ENCODE data around the gene SAG.

DNA sequence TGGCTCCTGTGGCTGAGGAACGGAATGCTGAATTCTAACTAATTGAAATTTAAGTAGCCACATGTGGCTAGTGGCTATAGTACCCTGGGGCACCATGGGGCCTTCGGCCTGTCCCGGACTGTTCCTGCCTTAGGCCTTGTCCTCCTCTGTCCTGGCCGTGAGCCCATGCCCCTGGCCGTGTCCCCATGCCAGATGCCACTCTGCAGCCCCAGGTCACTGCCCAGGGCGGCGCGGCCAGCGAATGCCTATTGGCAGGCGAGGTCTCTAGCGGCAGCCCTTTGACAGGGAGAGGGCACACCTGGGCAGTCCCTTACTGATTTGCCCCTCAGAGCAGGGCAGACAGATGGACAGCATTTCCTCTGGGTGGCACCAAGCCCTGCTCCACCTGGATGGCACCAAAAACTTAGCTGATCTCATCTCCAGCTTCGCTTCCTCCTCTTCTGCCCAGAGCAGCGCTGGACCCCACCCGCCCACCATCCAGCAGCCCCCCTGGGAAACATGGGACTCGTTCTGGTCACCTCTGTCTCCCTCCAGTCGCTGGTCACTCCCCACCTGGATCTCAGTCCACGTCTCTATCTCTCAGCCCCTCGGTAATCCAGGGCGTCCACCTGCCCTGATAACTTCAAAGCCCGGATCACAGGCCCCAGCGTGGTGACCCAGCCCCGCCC is 45.6 kb downstream of the SAG start:
- TF ChIP-seq EZH2 (IDR thresholded peaks at IDR 0.05; ENCODE audit: borderline replicate concordance) (no peak), EZH2phosphoT487 (IDR thresholded peaks at IDR 0.05; ENCODE audit: low read depth, severe bottlenecking, unreplicated experiment) (no peak)
- TF ChIP-seq, protein P1, sequence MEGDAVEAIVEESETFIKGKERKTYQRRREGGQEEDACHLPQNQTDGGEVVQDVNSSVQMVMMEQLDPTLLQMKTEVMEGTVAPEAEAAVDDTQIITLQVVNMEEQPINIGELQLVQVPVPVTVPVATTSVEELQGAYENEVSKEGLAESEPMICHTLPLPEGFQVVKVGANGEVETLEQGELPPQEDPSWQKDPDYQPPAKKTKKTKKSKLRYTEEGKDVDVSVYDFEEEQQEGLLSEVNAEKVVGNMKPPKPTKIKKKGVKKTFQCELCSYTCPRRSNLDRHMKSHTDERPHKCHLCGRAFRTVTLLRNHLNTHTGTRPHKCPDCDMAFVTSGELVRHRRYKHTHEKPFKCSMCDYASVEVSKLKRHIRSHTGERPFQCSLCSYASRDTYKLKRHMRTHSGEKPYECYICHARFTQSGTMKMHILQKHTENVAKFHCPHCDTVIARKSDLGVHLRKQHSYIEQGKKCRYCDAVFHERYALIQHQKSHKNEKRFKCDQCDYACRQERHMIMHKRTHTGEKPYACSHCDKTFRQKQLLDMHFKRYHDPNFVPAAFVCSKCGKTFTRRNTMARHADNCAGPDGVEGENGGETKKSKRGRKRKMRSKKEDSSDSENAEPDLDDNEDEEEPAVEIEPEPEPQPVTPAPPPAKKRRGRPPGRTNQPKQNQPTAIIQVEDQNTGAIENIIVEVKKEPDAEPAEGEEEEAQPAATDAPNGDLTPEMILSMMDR (IDR thresholded peaks at IDR 0.05; ENCODE audit: poor library complexity): no peak

All from hepatocyte (in vitro differentiated cells).